Vagina (tissue), 2 donors: Measurements from ENCODE around the gene ROR2.

Experiments used
- POLR2A ChIP-seq, 2 donors: fragments of 450-650 bp; IDR thresholded peaks; one replicate each; pipeline ENCODE4 v1.6.1; 2017; ENCODE audit warnings: antibody characterized with exemption in 2 of 2, mild to moderate bottlenecking in 2 of 2, moderate library complexity in 2 of 2
- POLR2AphosphoS5 ChIP-seq, 2 donors: sonication (generic); formaldehyde crosslinking; IDR thresholded peaks; one replicate each; pipeline ENCODE4 v1.9.0; 2017; ENCODE audit warnings: antibody characterized with exemption in 2 of 2, mild to moderate bottlenecking in 2 of 2, low read depth in 1 of 2; ENCODE audit not compliant: insufficient read depth in 1 of 2
- TF ChIP-seq, protein P1 (sequence below), 3 experiments: fragments of 450-650 bp in 2 of 3; fragments of 200-600 bp in 1 of 3; sonication (generic) in 1 of 3; IDR thresholded peaks; one replicate each; pipeline ENCODE4 v1.5.1; 2017 to 2019; ENCODE audit warnings: antibody characterized with exemption in 3 of 3, mild to moderate bottlenecking in 2 of 3, moderate library complexity in 2 of 3

DNA sequence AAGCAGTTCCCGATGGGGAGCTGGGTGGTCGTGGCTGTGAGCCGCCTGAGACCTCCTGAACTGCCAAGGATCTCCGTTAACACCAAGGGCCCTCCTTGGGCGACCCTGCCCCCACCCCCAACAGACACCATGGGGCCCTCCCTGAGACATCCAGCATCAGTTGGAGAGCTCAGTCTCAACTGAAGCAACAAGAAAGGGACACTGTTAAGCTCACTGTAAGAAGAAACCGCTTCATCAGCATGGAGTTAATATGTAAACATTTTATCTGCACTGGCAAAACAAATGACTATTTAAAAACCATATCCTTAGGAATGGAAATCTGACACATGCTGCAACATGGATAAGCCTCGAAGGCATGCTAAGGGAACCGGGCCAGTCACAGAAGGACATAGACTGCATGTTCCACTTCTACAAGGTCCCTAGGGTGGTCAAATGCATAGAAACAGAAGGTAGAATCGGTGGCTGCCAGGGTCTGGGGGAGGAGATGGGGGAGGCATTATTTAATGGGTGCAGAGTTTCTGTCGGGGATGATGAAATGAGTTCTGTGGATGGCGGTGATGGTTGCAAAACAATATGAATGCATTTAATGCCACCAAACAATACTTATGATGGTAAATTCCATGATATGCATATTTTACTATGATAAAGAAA lies 47.4 kb downstream of the ROR2 start:
- TF ChIP-seq, protein P1, sequence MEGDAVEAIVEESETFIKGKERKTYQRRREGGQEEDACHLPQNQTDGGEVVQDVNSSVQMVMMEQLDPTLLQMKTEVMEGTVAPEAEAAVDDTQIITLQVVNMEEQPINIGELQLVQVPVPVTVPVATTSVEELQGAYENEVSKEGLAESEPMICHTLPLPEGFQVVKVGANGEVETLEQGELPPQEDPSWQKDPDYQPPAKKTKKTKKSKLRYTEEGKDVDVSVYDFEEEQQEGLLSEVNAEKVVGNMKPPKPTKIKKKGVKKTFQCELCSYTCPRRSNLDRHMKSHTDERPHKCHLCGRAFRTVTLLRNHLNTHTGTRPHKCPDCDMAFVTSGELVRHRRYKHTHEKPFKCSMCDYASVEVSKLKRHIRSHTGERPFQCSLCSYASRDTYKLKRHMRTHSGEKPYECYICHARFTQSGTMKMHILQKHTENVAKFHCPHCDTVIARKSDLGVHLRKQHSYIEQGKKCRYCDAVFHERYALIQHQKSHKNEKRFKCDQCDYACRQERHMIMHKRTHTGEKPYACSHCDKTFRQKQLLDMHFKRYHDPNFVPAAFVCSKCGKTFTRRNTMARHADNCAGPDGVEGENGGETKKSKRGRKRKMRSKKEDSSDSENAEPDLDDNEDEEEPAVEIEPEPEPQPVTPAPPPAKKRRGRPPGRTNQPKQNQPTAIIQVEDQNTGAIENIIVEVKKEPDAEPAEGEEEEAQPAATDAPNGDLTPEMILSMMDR (IDR thresholded peaks at IDR 0.05) = no peak
- TF ChIP-seq POLR2AphosphoS5 (IDR thresholded peaks at IDR 0.05; ENCODE audit: insufficient read depth in 1 of 2, low read depth in 1 of 2) = no peak
- TF ChIP-seq POLR2A (IDR thresholded peaks at IDR 0.05) = no peak
